ENCODE measurements around the gene FGGY.

GRCh38 chr1:59736744-59737143 is 439.9 kb downstream of the FGGY start:
- no peak for TF ChIP-seq POLR2AphosphoS5 (IDR thresholded peaks at IDR 0.05)
- TF ChIP-seq, protein P1, sequence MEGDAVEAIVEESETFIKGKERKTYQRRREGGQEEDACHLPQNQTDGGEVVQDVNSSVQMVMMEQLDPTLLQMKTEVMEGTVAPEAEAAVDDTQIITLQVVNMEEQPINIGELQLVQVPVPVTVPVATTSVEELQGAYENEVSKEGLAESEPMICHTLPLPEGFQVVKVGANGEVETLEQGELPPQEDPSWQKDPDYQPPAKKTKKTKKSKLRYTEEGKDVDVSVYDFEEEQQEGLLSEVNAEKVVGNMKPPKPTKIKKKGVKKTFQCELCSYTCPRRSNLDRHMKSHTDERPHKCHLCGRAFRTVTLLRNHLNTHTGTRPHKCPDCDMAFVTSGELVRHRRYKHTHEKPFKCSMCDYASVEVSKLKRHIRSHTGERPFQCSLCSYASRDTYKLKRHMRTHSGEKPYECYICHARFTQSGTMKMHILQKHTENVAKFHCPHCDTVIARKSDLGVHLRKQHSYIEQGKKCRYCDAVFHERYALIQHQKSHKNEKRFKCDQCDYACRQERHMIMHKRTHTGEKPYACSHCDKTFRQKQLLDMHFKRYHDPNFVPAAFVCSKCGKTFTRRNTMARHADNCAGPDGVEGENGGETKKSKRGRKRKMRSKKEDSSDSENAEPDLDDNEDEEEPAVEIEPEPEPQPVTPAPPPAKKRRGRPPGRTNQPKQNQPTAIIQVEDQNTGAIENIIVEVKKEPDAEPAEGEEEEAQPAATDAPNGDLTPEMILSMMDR (IDR thresholded peaks at IDR 0.05) = no peak
- no peak for TF ChIP-seq POLR2A (IDR thresholded peaks at IDR 0.05)
